Hepatocyte (in vitro differentiated cells): ENCODE data around the gene TECTB.

Experiments used
- CTCF ChIP-seq: fragments of 200-600 bp; sonication (generic); IDR thresholded peaks from 2 replicates; pipeline ENCODE4 v1.5.1; 2016; ENCODE audit warnings: antibody characterized with exemption, mild to moderate bottlenecking; ENCODE audit not compliant: poor library complexity
- EZH2 ChIP-seq: fragments of 200-600 bp; sonication (generic); IDR thresholded peaks from 2 replicates; pipeline ENCODE4 v1.6.1; 2016; ENCODE audit warnings: antibody characterized with exemption, mild to moderate bottlenecking, borderline replicate concordance
- EZH2phosphoT487 ChIP-seq: fragments of 200-600 bp; sonication (generic); IDR thresholded peaks from one replicate; pipeline ENCODE4 v1.6.1; 2018; ENCODE audit warnings: antibody characterized with exemption, mild to moderate bottlenecking, low read depth, moderate library complexity; ENCODE audit not compliant: unreplicated experiment, severe bottlenecking

GRCh38 chr10:112236486-112236885, 46.7 kb upstream of the TECTB start:
- TF ChIP-seq CTCF = no peak
- TF ChIP-seq EZH2phosphoT487 = no peak
- TF ChIP-seq EZH2 = no peak
